CD4-positive, CD25-positive, alpha-beta regulatory T cell (primary cell): ENCODE measurements around the gene IGFN1. TPM values are rescaled to one million over a fixed set of nuclear protein-coding genes. Genes with fewer than 3 reads are reported as not detected.

Source experiments
- ATAC-seq, 2 donors: fragments of 150-1000 bp; cut with Tn5 transposase; one replicate each; pipeline ENCODE4 v1.10.0; 2021; ENCODE audit warnings: low read depth in 2 of 2, moderate number of reproducible peaks in 2 of 2, moderate library complexity in 1 of 2
- DNase-seq, 3 donors: peaks; one replicate each; pipeline versions ENCODE4 v3.0.0 to v3.0.0-alpha.2; 2012 to 2022; ENCODE audit warnings: mixed read lengths in 1 of 3
- H3K27ac ChIP-seq: one replicate; pipeline ENCODE4 v1.7.0; 2013; ENCODE audit warnings: mild to moderate bottlenecking, low read length; ENCODE audit not compliant: insufficient read depth, poor library complexity, severe bottlenecking
- H3K27me3 ChIP-seq: one replicate; pipeline ENCODE4 v1.7.0; 2013; ENCODE audit warnings: low read length; ENCODE audit not compliant: control insufficient read depth, insufficient read depth
- H3K36me3 ChIP-seq: one replicate; pipeline ENCODE4 v1.7.0; 2013; ENCODE audit warnings: mild to moderate bottlenecking, low read length, moderate library complexity; ENCODE audit not compliant: control insufficient read depth, insufficient read depth
- H3K4me1 ChIP-seq: 2 replicates; pipeline ENCODE4 v1.7.0; 2013; ENCODE audit warnings: mild to moderate bottlenecking, low read length; ENCODE audit not compliant: insufficient read depth, control insufficient read depth, poor library complexity, severe bottlenecking
- H3K4me3 ChIP-seq: one replicate; pipeline ENCODE4 v1.7.0; 2013; ENCODE audit warnings: low read depth, mild to moderate bottlenecking, low read length, moderate library complexity
- H3K9me3 ChIP-seq, 2 experiments: 1 replicate in 1 of 2; 2 replicates in 1 of 2; pipeline ENCODE4 v1.7.0; 2013; ENCODE audit warnings: low read length in 2 of 2, mild to moderate bottlenecking in 1 of 2, moderate library complexity in 1 of 2; ENCODE audit not compliant: control insufficient read depth in 2 of 2
- H3K27ac Mint-ChIP-seq, 3 donors: one replicate each; pipeline ENCODE4 v1.8.0; 2020 to 2022; ENCODE audit warnings: mild to moderate bottlenecking in 3 of 3, mixed read lengths in 3 of 3, moderate library complexity in 2 of 3
- H3K27me3 Mint-ChIP-seq: one replicate; pipeline ENCODE4 v1.8.0; 2022; ENCODE audit warnings: mild to moderate bottlenecking, mixed read lengths
- H3K36me3 Mint-ChIP-seq: one replicate; pipeline ENCODE4 v1.8.0; 2020; ENCODE audit warnings: mixed read lengths
- H3K4me1 Mint-ChIP-seq, 4 donors: one replicate each; pipeline ENCODE4 v1.8.0; 2020 to 2022; ENCODE audit warnings: mixed read lengths in 4 of 4, mild to moderate bottlenecking in 1 of 4
- H3K4me3 Mint-ChIP-seq, 4 donors: one replicate each; pipeline ENCODE4 v1.8.0; 2020 to 2022; ENCODE audit warnings: mild to moderate bottlenecking in 4 of 4, mixed read lengths in 4 of 4, moderate library complexity in 3 of 4
- H3K9me3 Mint-ChIP-seq, 7 donors: one replicate each; pipeline ENCODE4 v1.8.0; 2020 to 2022; ENCODE audit warnings: mixed read lengths in 7 of 7, mild to moderate bottlenecking in 3 of 7, moderate library complexity in 2 of 7
- polyA plus RNA-seq, 4 donors: library from polyadenylated mRNA; unstranded; fragments of 300-500 nt; fragmentation: Illumina TruSeq; gene quantifications; one replicate each; pipeline ENCODE4 v1.2.3, GENCODE V29; 2021
- total RNA-seq: library from RNA; stranded (reverse); gene quantifications from one replicate; pipeline ENCODE4 v1.2.3, GENCODE V29; 2022

IGFN1 gene
- total and polyA plus RNA-seq, 5 donors from 2014 or later = not detected

GRCh38 chr1:201181323-201181722, 9.3 kb upstream of the IGFN1 start:
- Histone ChIP-seq H3K27me3 (peaks cover 10% of the 10 kb centered on the region), H3K27ac (no peak overlapping the region), H3K4me1 (no peaks in the 10 kb centered on the region), H3K9me3 (peaks cover 0 to 7% of the 10 kb centered on the region in 2 experiments), H3K4me3 (no peak overlapping the region), H3K36me3 (no peaks in the 10 kb centered on the region)
- peaks cover 0 to 12% (median 4%) of the 10 kb centered on the region in 7 donors for H3K9me3 Mint-ChIP-seq
- no peak overlapping the region for H3K27ac Mint-ChIP-seq
- H3K36me3 Mint-ChIP-seq = no peaks in the 10 kb centered on the region
- peaks cover 28% of the 10 kb centered on the region for H3K27me3 Mint-ChIP-seq
- H3K4me3 Mint-ChIP-seq = no peak overlapping the region
- DNase-seq (no peak), ATAC-seq (no peak)
- H3K4me1 Mint-ChIP-seq = no peaks in the 10 kb centered on the region

- H3K4me1 ChIP-seq = no peaks in the 10 kb centered on the region
- no peak for ATAC-seq
- H3K9me3 ChIP-seq = peaks cover 0 to 7% of the 10 kb centered on the region in 2 experiments
- Mint-ChIP-seq H3K4me3 (no peak overlapping the region), H3K4me1 (no peaks in the 10 kb centered on the region), H3K9me3 (peaks cover 0 to 12% (median 4%) of the 10 kb centered on the region in 7 donors), H3K27me3 (peaks cover 28% of the 10 kb centered on the region), H3K27ac (no peak overlapping the region), H3K36me3 (no peaks in the 10 kb centered on the region)
- no peak overlapping the region for H3K27ac ChIP-seq
- no peaks in the 10 kb centered on the region for H3K36me3 ChIP-seq
- DNase-seq = no peak
- no peak overlapping the region for H3K4me3 ChIP-seq
- peaks cover 10% of the 10 kb centered on the region for H3K27me3 ChIP-seq
These were observed 8.9 kb upstream of the IGFN1 start for GRCh38 chr1:201181726-201182125.

- H3K36me3 ChIP-seq = no peaks in the 10 kb centered on the region
- ATAC-seq (no peak), DNase-seq (no peak)
- Mint-ChIP-seq H3K36me3 (no peaks in the 10 kb centered on the region), H3K9me3 (peaks cover 0 to 12% (median 4%) of the 10 kb centered on the region in 7 donors), H3K27ac (no peak overlapping the region), H3K4me3 (no peak overlapping the region), H3K4me1 (no peaks in the 10 kb centered on the region), H3K27me3 (peaks cover 28% of the 10 kb centered on the region)
- H3K27me3 ChIP-seq = peaks cover 10% of the 10 kb centered on the region
- peaks cover 0 to 7% of the 10 kb centered on the region in 2 experiments for H3K9me3 ChIP-seq
- no peak overlapping the region for H3K27ac ChIP-seq
- H3K4me3 ChIP-seq = no peak overlapping the region
- H3K4me1 ChIP-seq = no peaks in the 10 kb centered on the region
These were observed 7.4 kb upstream of the IGFN1 start for GRCh38 chr1:201183209-201183608.

DNA sequence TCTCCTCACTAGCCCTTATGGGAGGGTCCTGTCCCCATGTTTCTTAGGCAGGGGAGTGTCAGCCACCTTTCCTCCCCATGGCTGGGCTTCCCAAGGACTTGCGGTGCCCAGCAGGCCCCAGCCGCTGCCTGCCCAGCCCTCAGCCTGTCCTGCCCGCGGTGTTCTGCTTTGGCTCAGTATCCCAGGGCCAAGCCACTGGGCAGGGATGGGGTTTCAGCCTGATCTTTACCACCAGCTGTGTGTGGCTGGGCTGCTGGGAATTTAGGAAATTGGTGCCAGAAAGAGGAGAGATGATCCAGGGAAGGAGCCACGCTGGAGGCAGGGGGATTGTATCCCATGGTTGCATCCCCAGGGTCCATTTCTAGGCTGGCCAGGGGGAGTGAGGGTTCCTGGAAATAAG, 6.9 kb upstream of the IGFN1 start:
- H3K9me3 ChIP-seq = peaks cover 0 to 4% of the 10 kb centered on the region in 2 experiments
- peaks cover 10% of the 10 kb centered on the region for H3K27me3 ChIP-seq
- Mint-ChIP-seq H3K4me1 (no peaks in the 10 kb centered on the region), H3K27me3 (peaks cover 28% of the 10 kb centered on the region), H3K4me3 (no peak overlapping the region), H3K36me3 (no peaks in the 10 kb centered on the region), H3K9me3 (peaks cover 0 to 7% (median 3%) of the 10 kb centered on the region in 7 donors), H3K27ac (no peak overlapping the region)
- no peaks in the 10 kb centered on the region for H3K4me1 ChIP-seq
- no peak for DNase-seq
- no peak overlapping the region for H3K4me3 ChIP-seq
- no peaks in the 10 kb centered on the region for H3K36me3 ChIP-seq
- no peak for ATAC-seq
- no peak overlapping the region for H3K27ac ChIP-seq

DNA sequence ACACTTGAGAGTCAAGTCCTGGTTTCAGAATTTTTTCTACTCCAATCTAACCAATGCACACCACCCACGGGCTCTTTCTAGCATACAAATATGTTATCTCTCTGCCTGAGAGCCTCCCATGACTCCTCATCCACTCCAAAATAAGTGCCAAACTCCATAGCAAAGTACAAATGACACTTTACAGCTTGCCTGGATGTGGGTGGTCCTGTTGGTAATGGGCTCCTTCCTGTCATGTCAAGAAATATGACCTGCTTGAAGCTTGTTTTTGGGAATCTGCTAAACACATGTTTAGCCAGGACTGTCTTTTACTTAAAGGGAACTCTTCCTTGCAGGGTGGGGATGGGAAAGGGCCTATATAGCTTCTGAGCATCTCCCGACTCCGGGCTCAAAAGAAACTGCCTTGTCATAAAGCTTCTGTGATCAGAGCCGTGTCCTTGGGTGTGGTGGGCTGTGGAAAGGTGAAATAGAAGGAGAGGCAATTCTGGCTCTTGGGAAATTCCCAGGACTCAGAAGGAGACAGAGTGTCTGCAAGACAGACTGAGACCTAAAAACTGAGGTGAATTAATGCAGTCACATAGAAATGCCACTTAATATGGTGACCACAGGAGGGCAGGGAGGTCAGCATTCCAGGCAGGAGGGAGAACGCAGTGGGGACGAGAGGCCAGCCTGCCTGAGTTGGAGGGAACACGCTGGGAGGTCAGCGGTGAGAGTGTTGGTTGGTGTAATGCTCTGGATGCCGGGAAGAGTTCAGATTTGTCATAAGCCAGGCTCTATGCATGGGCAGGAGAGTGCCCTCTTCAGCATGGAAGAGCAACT, 6.1 kb upstream of the IGFN1 start:
- Mint-ChIP-seq H3K4me3 (no peak overlapping the region), H3K4me1 (no peaks in the 10 kb centered on the region), H3K27me3 (peaks cover 20% of the 10 kb centered on the region), H3K9me3 (peaks cover 0 to 2% (median 0%) of the 10 kb centered on the region in 7 donors), H3K36me3 (no peaks in the 10 kb centered on the region), H3K27ac (no peak overlapping the region)
- no peak for ATAC-seq
- DNase-seq = no peak
- H3K27me3 ChIP-seq = peaks cover 7% of the 10 kb centered on the region
- H3K9me3 ChIP-seq = no peaks in the 10 kb centered on the region
- H3K27ac ChIP-seq = no peak overlapping the region
- no peak overlapping the region for H3K4me3 ChIP-seq
- H3K4me1 ChIP-seq = no peaks in the 10 kb centered on the region
- H3K36me3 ChIP-seq = no peaks in the 10 kb centered on the region

- H3K27me3 Mint-ChIP-seq = peaks cover 22% of the 10 kb centered on the region
- H3K4me1 Mint-ChIP-seq = no peaks in the 10 kb centered on the region
- no peak for ATAC-seq
- no peak overlapping the region for H3K27ac Mint-ChIP-seq
- H3K4me1 ChIP-seq = no peaks in the 10 kb centered on the region
- H3K4me3 ChIP-seq = no peak overlapping the region
- H3K27ac ChIP-seq = no peak overlapping the region
- peaks cover 0 to 2% (median 0%) of the 10 kb centered on the region in 7 donors for H3K9me3 Mint-ChIP-seq
- DNase-seq = no peak
- H3K36me3 Mint-ChIP-seq = no peaks in the 10 kb centered on the region
- H3K27me3 ChIP-seq = peaks cover 7% of the 10 kb centered on the region
- no peak overlapping the region for H3K4me3 Mint-ChIP-seq
- H3K9me3 ChIP-seq = no peaks in the 10 kb centered on the region
- H3K36me3 ChIP-seq = no peaks in the 10 kb centered on the region
These were observed 5.5 kb upstream of the IGFN1 start for GRCh38 chr1:201185123-201185453.

GRCh38 chr1:201185527-201186128, 5.0 kb upstream of the IGFN1 start:
- H3K36me3 Mint-ChIP-seq = no peaks in the 10 kb centered on the region
- Histone ChIP-seq H3K27me3 (peaks cover 7% of the 10 kb centered on the region), H3K4me1 (no peaks in the 10 kb centered on the region), H3K9me3 (no peaks in the 10 kb centered on the region), H3K36me3 (no peaks in the 10 kb centered on the region), H3K4me3 (no peak overlapping the region), H3K27ac (no peak overlapping the region)
- no peak for ATAC-seq
- H3K27ac Mint-ChIP-seq = no peak overlapping the region
- peaks cover 0 to 2% (median 0%) of the 10 kb centered on the region in 7 donors for H3K9me3 Mint-ChIP-seq
- peaks cover 26% of the 10 kb centered on the region for H3K27me3 Mint-ChIP-seq
- no peak overlapping the region for H3K4me3 Mint-ChIP-seq
- no peak for DNase-seq
- no peaks in the 10 kb centered on the region for H3K4me1 Mint-ChIP-seq

DNA sequence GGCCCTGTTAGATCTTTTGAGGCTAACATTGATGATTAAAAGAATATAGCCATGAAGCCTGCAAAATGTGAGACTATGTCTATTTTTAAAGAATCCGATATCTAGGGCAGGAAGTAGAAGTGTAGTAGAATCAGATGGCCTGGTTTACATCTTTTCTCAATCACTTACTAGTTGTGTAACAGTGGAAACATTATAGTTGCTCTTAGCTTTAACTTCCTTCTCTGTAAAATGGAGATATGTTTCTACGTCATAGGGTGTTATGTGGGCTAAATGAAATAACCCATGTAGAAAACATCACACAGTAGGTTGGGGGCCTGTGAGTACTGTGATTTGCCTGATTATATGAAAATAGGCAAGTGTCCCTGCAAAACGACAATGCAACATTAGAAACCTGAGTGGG, 4.4 kb upstream of the IGFN1 start:
- H3K27ac ChIP-seq = no peak overlapping the region
- ATAC-seq (no peak), DNase-seq (no peak)
- Mint-ChIP-seq H3K27me3 (peaks cover 26% of the 10 kb centered on the region), H3K4me3 (no peak overlapping the region), H3K9me3 (peaks cover 0 to 2% (median 0%) of the 10 kb centered on the region in 7 donors), H3K4me1 (no peaks in the 10 kb centered on the region), H3K27ac (no peak overlapping the region), H3K36me3 (no peaks in the 10 kb centered on the region)
- no peaks in the 10 kb centered on the region for H3K4me1 ChIP-seq
- no peaks in the 10 kb centered on the region for H3K9me3 ChIP-seq
- H3K27me3 ChIP-seq = peaks cover 7% of the 10 kb centered on the region
- H3K36me3 ChIP-seq = no peaks in the 10 kb centered on the region
- no peak overlapping the region for H3K4me3 ChIP-seq
